Gastrocnemius medialis (tissue), 4 donors: ENCODE results near the gene ZBTB1.

Experiments
- POLR2A ChIP-seq, 2 donors: fragments of 450-650 bp; IDR thresholded peaks; one replicate each; pipeline ENCODE4 v1.6.1; 2017; ENCODE audit warnings: antibody characterized with exemption in 2 of 2, mild to moderate bottlenecking in 2 of 2, moderate library complexity in 2 of 2
- TF ChIP-seq, protein P1 (sequence below), 5 experiments: fragments of 450-650 bp in 3 of 5; fragments of 200-600 bp in 2 of 5; sonication (generic) in 2 of 5; IDR thresholded peaks in 4 of 5; conservative IDR thresholded peaks in 1 of 5; 1 replicate in 4 of 5; 2 replicates in 1 of 5; pipeline ENCODE4 v1.5.1; 2016 to 2019; ENCODE audit warnings: antibody characterized with exemption in 5 of 5, mild to moderate bottlenecking in 3 of 5, moderate library complexity in 3 of 5

DNA sequence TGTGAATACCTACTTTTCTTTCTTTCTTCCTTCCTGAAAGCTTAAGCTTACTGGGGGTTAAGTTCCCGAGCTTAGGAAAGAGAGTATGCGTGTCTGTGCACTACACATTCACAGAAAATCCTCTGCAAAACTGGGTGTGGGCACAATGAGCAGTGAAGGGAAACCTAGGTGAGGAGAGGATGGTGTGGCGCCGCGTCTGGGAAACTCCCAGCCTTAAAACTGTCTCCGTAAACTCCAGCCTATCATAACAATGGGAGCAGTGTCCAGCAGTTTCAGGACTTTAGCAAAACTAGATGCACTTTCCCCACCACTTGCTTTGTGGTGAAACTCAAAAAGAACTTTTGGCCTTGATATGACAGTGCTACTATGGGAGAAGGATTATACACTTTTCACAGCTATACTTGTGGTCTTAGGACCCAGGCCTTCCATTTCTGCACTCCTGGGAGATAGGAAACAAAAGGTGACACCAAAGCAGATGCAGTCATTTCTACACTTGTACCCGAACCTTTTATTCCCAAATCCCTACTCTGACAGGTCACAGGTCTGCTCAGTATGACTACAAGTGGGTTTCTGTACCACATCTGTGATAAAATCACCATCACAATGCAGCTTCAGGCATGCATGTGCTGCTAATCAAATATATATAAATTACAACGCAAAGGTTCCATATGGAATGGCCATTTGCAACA lies 28.8 kb upstream of the ZBTB1 start:
- no peak for TF ChIP-seq POLR2A (IDR thresholded peaks at IDR 0.05)
- TF ChIP-seq, protein P1, sequence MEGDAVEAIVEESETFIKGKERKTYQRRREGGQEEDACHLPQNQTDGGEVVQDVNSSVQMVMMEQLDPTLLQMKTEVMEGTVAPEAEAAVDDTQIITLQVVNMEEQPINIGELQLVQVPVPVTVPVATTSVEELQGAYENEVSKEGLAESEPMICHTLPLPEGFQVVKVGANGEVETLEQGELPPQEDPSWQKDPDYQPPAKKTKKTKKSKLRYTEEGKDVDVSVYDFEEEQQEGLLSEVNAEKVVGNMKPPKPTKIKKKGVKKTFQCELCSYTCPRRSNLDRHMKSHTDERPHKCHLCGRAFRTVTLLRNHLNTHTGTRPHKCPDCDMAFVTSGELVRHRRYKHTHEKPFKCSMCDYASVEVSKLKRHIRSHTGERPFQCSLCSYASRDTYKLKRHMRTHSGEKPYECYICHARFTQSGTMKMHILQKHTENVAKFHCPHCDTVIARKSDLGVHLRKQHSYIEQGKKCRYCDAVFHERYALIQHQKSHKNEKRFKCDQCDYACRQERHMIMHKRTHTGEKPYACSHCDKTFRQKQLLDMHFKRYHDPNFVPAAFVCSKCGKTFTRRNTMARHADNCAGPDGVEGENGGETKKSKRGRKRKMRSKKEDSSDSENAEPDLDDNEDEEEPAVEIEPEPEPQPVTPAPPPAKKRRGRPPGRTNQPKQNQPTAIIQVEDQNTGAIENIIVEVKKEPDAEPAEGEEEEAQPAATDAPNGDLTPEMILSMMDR (IDR thresholded peaks at IDR 0.05 in 4 of 5, conservative IDR thresholded peaks at IDR 0.05 in 1 of 5) = no peak
